Upper lobe of right lung (tissue), 1 donor: ENCODE data around the gene PRKG1. TPM values are rescaled to one million over a fixed set of nuclear protein-coding genes. Genes with fewer than 3 reads are reported as not detected.

ENCODE experiments used
- ATAC-seq: fragments of 200-7000 bp; cut with Tn5 transposase; one replicate; pipeline ENCODE4 v1.9.1; 2020; ENCODE audit warnings: mild to moderate bottlenecking, moderate library complexity
- DNase-seq: peaks from one replicate; pipeline ENCODE4 v3.0.0-alpha.2; 2020
- H3K27ac ChIP-seq: fragments of 200-600 bp; one replicate; pipeline ENCODE4 v1.8.0; 2022
- H3K27me3 ChIP-seq: fragments of 200-600 bp; one replicate; pipeline ENCODE4 v1.8.0; 2022; ENCODE audit warnings: mild to moderate bottlenecking
- H3K36me3 ChIP-seq: fragments of 200-600 bp; one replicate; pipeline ENCODE4 v1.8.0; 2022
- H3K4me1 ChIP-seq: fragments of 200-600 bp; one replicate; pipeline ENCODE4 v1.8.0; 2022
- H3K4me3 ChIP-seq: fragments of 200-600 bp; one replicate; pipeline ENCODE4 v1.8.0; 2022; ENCODE audit warnings: mild to moderate bottlenecking
- H3K9me3 ChIP-seq: fragments of 200-600 bp; one replicate; pipeline ENCODE4 v1.8.0; 2022
- intact Hi-C: fragments of 100-400 bp; cut with DNase I; formaldehyde crosslinking; loops from one replicate; pipeline ENCODE4 v1.11.0; 2022
- total RNA-seq: library from RNA; stranded (reverse); fragmentation: NEBNext Ultra II Directional; extraction: Animal tissue kit (Norgen Biotek cat#: 25700); gene quantifications from one replicate; pipeline ENCODE4 v1.2.1, GENCODE V29; 2021
- TF ChIP-seq, protein P1 (sequence below): fragments of 200-600 bp; IDR thresholded peaks from one replicate; pipeline ENCODE4 v1.8.0; 2022; ENCODE audit warnings: antibody characterized with exemption
- donor health status: DM: no; HTN: yes; CAD: no; lungs with severe emphysema.

PRKG1 gene
- total RNA-seq, 1 donor from 2014 or later = 30.0 TPM

DNA sequence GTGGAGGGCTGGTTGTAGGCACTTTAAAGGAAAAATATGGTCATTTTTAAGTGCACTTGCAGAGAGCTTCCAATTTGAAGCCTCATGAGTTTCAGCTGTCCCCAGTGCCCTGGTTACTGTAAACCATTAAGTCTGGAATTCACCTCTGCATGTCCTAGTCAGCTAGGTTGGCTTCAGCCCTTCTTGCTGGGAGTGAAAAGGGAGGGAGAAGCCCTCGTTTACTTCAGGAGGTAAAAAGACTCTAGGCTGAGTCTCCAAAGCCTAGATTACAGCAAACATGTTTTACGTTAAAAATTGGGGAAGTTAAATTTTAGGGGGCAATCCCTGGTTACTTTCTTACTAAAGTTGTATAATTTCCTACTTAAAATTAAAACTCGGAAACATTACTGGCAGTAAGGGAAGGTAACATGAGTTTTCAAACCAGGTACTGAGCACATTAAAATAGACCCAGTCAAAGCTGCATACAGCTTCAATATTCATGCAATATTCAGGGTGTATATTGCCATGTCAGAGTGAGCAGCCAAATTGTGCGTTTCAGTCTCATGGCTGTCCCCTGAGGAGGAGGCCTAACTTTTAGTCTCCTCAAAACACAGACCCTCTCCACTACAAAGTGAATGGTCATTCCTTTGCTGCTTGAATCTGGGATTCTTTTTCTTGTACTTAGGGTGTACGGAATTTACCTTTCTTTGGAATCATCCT, 156.7 kb downstream of the PRKG1 start:
- no peaks in the 10 kb centered on the region for H3K27me3 ChIP-seq
- H3K27ac ChIP-seq = no peak overlapping the region
- DNase-seq (no peak), ATAC-seq (no peak)
- H3K4me3 ChIP-seq = no peak overlapping the region
- no peaks in the 10 kb centered on the region for H3K4me1 ChIP-seq
- intact Hi-C loops = no loop called here
- TF ChIP-seq, protein P1, sequence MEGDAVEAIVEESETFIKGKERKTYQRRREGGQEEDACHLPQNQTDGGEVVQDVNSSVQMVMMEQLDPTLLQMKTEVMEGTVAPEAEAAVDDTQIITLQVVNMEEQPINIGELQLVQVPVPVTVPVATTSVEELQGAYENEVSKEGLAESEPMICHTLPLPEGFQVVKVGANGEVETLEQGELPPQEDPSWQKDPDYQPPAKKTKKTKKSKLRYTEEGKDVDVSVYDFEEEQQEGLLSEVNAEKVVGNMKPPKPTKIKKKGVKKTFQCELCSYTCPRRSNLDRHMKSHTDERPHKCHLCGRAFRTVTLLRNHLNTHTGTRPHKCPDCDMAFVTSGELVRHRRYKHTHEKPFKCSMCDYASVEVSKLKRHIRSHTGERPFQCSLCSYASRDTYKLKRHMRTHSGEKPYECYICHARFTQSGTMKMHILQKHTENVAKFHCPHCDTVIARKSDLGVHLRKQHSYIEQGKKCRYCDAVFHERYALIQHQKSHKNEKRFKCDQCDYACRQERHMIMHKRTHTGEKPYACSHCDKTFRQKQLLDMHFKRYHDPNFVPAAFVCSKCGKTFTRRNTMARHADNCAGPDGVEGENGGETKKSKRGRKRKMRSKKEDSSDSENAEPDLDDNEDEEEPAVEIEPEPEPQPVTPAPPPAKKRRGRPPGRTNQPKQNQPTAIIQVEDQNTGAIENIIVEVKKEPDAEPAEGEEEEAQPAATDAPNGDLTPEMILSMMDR = no peak
- H3K9me3 ChIP-seq = no peaks in the 10 kb centered on the region
- H3K36me3 ChIP-seq = no peaks in the 10 kb centered on the region

DNA sequence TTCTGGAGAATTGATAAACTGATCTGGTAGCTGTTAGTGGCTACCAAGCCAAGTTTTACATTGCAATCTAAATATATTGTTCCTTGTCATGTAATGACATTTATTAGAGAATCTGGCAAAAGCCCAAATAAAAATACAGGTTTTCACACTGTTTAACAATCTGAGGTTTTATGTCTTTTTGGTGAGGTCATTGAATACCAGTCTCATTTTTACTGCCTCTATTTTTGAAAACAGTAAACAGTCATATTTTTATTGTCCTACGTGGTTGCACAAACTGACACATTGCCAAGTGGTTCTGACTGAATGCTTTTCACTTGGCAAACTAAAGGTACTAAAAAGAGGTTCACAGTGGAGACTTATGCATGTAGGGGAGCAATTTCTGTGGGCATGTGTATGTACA, 157.5 kb downstream of the PRKG1 start:
- no peak for DNase-seq
- intact Hi-C loops = no loop called here
- H3K4me3 ChIP-seq = no peak overlapping the region
- no peak for ATAC-seq
- TF ChIP-seq, protein P1 = no peak
- no peaks in the 10 kb centered on the region for H3K4me1 ChIP-seq
- H3K27me3 ChIP-seq = no peaks in the 10 kb centered on the region
- H3K27ac ChIP-seq = no peak overlapping the region
- no peaks in the 10 kb centered on the region for H3K9me3 ChIP-seq
- H3K36me3 ChIP-seq = no peaks in the 10 kb centered on the region

DNA sequence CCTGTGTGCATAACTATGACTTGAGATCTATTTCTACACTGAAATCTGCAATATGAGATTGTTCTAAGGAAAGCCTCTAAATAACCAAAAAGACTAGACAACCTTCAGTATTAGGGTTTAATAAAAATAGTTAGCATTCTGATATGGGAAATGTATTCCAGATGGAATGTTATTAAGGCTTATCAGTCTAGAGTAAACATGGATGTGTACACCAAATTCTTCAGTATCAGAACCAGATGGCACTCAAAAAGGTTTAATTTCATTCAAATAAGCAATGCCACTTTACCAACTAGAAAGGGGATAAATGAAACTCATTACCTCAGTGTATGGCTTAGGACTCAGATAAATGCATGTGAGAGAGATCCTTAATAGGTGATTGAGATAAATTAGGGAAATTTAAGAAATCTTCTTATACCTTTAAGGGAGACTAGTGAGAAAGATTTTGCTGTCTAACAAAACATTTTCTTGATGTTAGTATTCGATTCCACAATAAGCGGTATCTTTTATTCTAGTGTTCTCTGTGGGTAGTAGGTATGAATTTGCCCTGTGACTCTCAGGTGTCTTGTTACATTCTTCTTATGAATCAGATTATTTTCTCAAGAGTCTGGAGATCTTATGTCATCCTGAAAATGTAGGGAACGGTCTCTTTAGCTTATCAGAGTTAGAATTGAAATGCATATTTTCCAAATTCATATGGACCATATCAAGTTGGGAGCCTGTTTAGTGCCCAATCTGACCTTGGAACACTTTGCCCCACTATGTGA, 159.2 kb downstream of the PRKG1 start:
- intact Hi-C loops = no loop called here
- H3K36me3 ChIP-seq = no peaks in the 10 kb centered on the region
- H3K9me3 ChIP-seq = no peaks in the 10 kb centered on the region
- TF ChIP-seq, protein P1 = no peak
- no peaks in the 10 kb centered on the region for H3K27me3 ChIP-seq
- H3K4me1 ChIP-seq = no peaks in the 10 kb centered on the region
- DNase-seq = no peak
- no peak overlapping the region for H3K4me3 ChIP-seq
- H3K27ac ChIP-seq = no peak overlapping the region
- no peak for ATAC-seq

DNA sequence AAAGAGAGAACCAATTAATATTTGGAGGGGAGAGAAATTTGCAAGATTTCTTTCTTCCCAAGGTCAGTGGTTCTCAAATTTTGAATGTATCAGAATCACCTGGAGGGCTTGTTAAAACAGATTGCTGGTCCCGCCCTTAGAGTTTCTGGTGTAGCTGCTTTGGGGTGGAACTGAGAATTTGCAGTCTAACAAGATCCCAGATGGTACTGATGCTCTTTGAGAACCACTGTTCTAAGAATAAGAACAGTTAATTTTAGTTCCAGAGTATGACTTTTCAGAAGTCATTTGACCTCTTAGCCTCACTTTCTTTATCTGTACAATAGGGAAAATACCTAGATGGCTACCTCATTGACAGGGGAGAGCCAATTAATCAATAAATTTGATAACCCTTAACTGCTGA, 161.6 kb downstream of the PRKG1 start:
- no peaks in the 10 kb centered on the region for H3K36me3 ChIP-seq
- no peaks in the 10 kb centered on the region for H3K27me3 ChIP-seq
- ATAC-seq = no peak
- intact Hi-C loops = no loop called here
- TF ChIP-seq, protein P1 = no peak
- H3K4me3 ChIP-seq = no peak overlapping the region
- H3K27ac ChIP-seq = no peak overlapping the region
- no peak for DNase-seq
- no peaks in the 10 kb centered on the region for H3K4me1 ChIP-seq
- no peaks in the 10 kb centered on the region for H3K9me3 ChIP-seq

DNA sequence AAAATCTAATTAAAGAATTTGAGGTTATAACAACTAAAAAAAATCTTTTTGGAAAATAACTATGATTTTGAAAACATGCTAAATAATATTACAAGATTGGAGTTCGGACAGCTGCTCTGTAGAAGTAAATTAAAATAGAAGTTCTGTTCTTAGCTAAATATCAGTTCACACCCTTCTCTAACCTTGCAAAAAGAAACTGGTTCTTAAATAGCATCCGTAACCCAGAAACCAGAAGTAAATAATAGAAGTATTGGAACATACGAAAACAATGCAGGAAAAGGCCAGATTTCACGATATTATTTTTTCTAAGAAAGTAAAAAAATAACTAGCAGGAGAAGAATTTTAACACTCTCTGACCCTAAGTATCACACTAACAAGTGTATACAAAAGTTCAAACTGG, 164.7 kb downstream of the PRKG1 start:
- intact Hi-C loops = no loop called here
- Histone ChIP-seq H3K9me3 (no peaks in the 10 kb centered on the region), H3K4me3 (no peak overlapping the region), H3K27me3 (no peaks in the 10 kb centered on the region), H3K36me3 (no peaks in the 10 kb centered on the region), H3K27ac (no peak overlapping the region), H3K4me1 (no peaks in the 10 kb centered on the region)
- TF ChIP-seq, protein P1 = no peak
- no peak for ATAC-seq
- no peak for DNase-seq
